Middle frontal gyrus (tissue), 1 donor: ENCODE results near the gene PZP.

Experiments
- DNase-seq: peaks from one replicate; pipeline ENCODE4 v3.0.0-alpha.2; 2015; ENCODE audit warnings: low spot score; ENCODE audit errors: extremely low spot score

PZP gene

DNA sequence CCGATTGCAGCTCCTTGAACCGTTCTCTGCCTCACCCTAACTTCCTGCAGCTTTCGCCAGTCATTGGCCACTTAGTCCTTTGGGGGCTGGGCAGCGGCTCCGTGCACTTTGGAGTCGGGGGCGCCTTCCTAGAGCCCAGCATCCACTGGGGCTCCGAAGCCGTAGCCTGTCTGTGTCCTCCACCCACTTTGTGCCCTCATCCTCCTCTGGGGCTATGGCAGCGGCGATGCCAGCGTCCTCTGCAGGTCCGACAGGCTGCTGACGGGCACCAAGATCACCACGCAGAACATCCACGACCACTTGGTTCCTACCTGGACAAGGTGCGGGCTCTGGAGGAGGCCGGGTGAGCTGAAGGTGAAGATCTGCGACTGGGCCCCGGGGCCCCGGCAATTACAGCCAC lies 80.7 kb downstream of the PZP start:
- DNase-seq, result no peak

DNA sequence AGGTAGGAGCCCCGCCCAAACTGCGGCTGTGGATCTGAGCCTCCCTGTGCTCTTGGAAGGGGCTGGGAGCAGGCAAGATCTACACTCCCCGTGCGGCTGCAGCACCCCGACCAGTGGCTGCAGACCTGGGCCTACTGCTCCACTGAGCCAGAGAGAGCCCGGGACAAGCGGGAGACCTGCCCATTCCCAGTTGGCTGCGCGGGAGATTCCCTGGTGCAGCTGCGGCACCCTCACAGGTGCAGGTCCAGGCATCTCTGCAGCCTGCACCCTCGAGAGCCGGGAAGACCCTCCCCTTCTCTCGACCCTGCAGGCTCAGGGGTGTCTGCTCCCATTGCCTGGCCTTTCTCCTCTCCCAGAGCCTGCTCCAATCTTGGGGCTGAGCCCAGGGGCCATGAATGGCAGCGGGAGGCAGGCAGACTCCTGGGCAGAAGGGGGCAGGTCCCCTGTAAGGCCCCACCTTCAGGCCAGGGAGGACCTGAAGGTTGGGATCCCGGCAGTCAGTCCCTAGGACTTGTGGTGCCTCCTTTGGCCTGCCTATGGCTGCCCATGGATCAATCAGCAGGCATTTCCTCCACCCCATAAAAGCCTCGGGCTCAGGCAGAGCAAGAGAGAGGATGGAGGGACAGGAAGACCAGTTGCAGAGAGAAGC lies 83.7 kb downstream of the PZP start:
- no peak for DNase-seq

- DNase-seq, result no peak
Observed at GRCh38 chr12:9123781-9124382, 84.3 kb downstream of the PZP start.

GRCh38 chr12:9122091-9122609 lies 86.0 kb downstream of the PZP start:
- no peak for DNase-seq

GRCh38 chr12:9120487-9121184 lies 87.6 kb downstream of the PZP start:
- no peak for DNase-seq

GRCh38 chr12:9118158-9118557 lies 90.0 kb downstream of the PZP start:
- DNase-seq, result no peak

GRCh38 chr12:9115731-9116559 lies 92.2 kb downstream of the PZP start, which contains the start of gene A2M:
Gene A2M (minus strand): TSS chr12:9115919. CDS start chr12:9115849, 70 bp downstream.
- DNase-seq, result no peak

- no peak for DNase-seq
Observed at GRCh38 chr12:9114946-9115345, 93.2 kb downstream of the PZP start.

- DNase-seq, result no peak
Observed at GRCh38 chr12:9113987-9114309, 94.2 kb downstream of the PZP start.

DNA sequence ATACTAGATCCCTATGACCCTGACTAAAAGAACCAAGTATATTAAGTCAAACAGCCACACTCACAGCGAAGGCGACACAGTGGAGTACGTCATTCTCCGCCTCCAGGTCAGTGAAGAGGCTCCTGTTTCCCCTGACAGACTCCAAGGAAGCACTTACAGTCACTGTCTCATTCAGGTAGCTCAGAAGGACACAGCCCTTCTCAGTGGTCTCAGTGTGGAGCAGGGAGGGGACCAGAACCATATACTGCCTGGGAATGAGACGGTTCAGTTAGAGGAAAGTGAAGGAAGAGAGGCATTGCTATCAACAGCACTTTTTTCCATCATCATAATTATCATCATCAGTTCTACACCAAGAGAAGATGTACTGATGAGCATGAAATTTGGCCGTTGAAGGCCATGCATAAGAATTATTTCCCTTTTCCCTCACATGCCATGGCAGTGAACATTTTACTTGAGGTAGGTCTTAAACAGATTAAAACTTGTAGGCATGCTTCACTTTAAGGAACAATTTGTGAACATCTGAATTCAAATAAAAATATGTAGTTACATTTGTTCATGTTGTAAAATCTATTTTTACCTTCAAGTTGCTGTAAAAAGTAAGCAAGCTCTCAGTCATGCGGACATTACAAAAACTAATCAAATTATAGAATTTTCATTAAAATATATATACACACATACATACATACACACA lies 94.8 kb downstream of the PZP start:
- no peak for DNase-seq

- no peak for DNase-seq
Observed at GRCh38 chr12:9112076-9112853, 95.9 kb downstream of the PZP start.

GRCh38 chr12:9111525-9111924 lies 96.7 kb downstream of the PZP start:
- DNase-seq, result no peak

DNA sequence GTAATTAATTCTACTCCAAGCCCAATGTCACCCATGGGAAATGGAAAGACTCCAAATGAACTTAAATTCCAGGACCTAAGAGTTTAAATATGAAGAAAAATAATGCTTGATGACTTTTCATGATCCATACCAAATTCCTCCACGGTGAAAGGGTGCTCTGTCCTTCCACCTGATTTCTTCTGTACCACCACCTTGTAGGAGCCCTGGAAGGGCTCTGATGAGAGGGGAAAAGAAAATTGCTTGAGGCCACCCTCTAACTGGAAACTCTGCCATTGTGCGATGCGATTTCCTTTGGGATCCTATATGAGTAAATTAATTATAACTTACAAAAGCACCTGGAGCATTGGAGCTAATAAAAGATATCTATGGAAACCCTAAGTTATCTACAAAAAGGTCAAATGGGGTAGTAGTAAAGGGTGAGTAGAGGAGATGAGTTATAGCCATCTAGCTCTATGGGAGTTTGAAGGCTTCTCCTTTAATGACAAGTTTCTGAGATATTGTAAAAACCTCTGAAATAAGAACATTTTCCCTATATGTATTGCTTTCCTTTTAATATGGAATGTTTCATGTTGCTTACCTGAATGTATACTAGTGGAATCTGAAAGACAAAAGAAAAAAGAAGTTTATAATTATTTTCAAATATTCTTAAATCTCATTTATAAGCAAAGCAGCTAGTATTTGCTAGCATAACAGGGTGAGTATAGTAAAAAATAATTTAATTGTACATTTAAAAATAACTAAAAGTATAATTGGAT lies 98.3 kb downstream of the PZP start:
- DNase-seq, result no peak

GRCh38 chr12:9109213-9109522 lies 99.0 kb downstream of the PZP start:
- DNase-seq, result no peak

DNA sequence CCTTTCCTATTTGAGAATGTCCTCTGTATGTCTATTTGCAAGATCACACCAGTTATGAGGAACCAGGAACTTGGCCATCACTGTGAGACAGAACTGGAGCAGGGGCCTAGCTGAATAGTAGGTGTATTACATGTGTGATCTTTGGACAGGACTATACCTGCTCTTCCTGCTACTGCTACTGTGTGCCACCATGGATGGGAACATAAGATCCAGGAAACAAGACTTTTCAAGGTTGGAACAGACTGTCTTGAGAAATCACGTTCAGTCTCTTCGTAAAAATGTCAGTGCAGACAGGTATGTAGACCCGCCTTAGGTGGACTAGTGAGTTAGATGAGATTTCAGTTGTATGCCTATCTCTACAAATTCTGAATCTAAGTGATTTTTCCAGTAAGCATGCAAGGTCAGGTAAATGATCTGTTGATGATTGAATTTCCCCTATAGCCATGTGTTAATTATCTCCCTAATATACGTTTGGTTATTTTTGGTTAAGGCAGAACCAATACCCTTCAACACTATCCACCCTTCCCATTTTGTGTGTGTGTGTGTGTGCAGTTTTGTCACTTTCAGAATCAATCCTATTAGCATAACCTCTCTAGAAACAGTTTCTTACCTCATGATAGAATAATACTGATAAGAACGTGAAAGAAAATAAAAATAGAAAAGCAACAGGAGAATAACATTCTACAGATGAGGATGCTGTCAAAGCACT lies 99.5 kb downstream of the PZP start:
- no peak for DNase-seq

GRCh38 chr12:9107542-9107873 lies 100.7 kb downstream of the PZP start:
- DNase-seq, result no peak

DNA sequence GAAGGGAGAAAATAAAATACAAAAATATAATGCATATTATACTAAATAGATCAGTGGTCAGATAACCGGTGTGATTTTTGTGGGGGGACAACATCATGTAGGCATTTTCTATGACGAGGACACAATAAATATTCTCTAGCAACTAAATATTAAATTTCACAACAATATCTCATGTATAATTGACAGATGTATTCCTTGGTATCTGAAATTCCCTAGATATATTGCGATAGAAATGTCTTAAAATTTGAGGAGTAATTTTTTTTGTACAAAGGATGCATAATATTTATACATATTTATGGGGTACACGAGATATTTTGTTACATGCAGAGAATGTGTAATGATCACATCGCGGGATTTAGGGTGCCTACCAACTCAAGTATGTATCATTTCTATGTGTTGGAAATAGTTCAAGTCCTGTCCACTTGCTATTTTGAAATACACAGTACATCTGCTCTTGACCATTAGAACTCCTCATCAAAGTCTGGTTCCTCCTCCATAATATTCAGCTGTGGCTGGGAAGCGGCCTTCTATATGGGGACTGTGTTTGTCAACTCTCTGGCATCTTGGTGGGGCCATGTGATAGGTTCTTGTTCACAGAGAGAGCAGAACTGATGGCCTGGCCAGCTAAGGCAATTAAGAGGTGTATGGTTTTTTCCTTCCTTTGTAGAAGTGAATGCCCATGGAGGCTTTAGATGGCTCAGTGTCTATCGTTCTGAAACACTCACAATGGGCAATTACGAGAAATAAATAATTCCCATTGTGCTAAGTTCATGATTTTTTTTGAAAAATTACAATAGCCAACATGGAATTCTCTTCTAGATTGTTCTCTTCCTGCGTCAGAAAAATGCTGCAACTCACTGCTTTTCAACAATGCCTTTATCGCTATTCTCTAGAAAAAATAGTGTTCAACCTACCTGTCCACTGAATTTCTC lies 101.3 kb downstream of the PZP start:
- DNase-seq, result no peak

GRCh38 chr12:9106067-9106466 lies 102.1 kb downstream of the PZP start:
- no peak for DNase-seq
